ENCODE results near the gene EPO. TPM values are rescaled to one million over a fixed set of nuclear protein-coding genes. Genes with fewer than 3 reads are reported as not detected.
A peak's percentile ranks its signal among the peaks of the same experiment; 100 is the strongest.

Gene EPO
- total and polyA plus RNA-seq, 2 of the 8 experiments (the other 6 are each of a cell fraction or from before 2014, with no cell fraction given), result 0.42 to 0.95 TPM

DNA sequence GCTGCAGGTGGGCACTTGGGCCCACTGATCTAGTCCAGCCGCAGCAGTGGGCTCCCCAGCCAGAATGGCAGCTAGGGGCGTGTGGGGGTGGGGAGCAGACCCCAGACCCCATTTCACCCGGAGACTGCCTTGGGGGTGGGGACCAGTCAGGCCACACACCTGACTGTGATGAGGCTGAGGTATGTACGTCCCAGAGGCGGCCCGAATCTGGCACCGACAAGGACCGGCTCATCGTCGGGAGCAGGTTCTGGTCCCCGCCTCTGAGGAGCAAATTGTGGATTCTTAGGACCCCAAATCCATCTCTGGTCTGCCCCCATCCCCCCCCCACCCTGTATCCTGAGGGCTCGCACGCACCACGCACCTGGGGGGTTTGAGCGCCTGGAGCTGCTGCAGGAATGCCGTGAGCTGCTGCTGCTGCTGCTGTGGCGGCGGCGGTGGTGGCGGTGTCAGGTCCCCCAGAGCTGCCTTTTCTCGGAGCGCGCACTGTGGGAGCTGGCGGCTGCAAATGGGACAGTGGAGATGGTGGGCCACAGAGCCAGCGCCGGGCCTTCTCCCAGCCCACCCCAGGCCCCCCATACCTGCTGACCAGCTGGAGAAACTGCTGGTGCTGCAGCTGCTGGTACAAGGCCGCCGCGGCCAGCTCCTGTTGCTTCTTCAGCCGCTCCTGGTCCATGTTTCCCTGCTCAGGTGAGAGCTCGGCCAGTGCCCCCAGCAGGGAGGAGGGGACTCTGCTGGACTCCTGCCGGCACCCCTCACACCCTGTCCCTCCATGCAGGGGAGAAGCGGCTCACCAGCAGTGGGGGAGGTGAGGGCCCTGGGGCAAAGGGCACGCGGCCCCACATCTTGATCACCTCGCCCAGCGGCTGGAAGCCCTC, 36.4 kb upstream of the EPO start:
- TF ChIP-seq, protein P1, sequence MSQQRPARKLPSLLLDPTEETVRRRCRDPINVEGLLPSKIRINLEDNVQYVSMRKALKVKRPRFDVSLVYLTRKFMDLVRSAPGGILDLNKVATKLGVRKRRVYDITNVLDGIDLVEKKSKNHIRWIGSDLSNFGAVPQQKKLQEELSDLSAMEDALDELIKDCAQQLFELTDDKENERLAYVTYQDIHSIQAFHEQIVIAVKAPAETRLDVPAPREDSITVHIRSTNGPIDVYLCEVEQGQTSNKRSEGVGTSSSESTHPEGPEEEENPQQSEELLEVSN (IDR thresholded peaks at IDR 0.05), result no peak
- TF ChIP-seq SP4 (IDR thresholded peaks at IDR 0.05; ENCODE audit: low read length) (no peak), SRF (IDR thresholded peaks at IDR 0.05; ENCODE audit: low read depth, low read length) (no peak), TBP (IDR thresholded peaks at IDR 0.05; ENCODE audit: low read depth, low read length) (no peak)
- no peak overlapping the region for H4K5ac ChIP-seq (ENCODE audit: insufficient read length, low read depth, low read length)
- no peaks in the 10 kb centered on the region; the same call in 1 of the 2 replicates for H3K23me2 ChIP-seq (ENCODE audit: low read depth, low read length)
- no peak overlapping the region for H3K27ac ChIP-seq (ENCODE audit: low read depth, low read length)
- H2BK12ac ChIP-seq (ENCODE audit: low read depth, low read length), result no peak overlapping the region
- no peak overlapping the region for H3K4ac ChIP-seq (replicated peaks; ENCODE audit: insufficient read length, low read depth, low read length)
- no peak overlapping the region for H2BK120ac ChIP-seq (replicated peaks; ENCODE audit: low read depth, low read length)
- H3K9me3 ChIP-seq (ENCODE audit: insufficient read depth in 2 of 2, low read depth in 1 of 2, low read length in 1 of 2), result no peaks in the 10 kb centered on the region
- DNase-seq (ENCODE audit: low read depth in 1 of 2, low spot score in 2 of 2), result no peak
- peaks cover 0 to 16% of the 10 kb centered on the region in 2 experiments; a peak in 2 of 4 replicates for H3K79me2 ChIP-seq (ENCODE audit: control insufficient read depth in 1 of 2, insufficient read depth in 2 of 2, low read length in 2 of 2)
- H3K23ac ChIP-seq (ENCODE audit: insufficient read length), result no peak overlapping the region
- no peak overlapping the region for H3K4me3 ChIP-seq (ENCODE audit: extremely low read depth in 1 of 4, insufficient read depth in 2 of 4, low read depth in 3 of 4, low read length in 4 of 4)
- WGBS, 2 experiments (ENCODE audit: extremely low coverage in 1 of 2, insufficient coverage in 1 of 2, insufficient read length in 1 of 2, insufficient replicate concordance in 2 of 2, low coverage in 1 of 2, low lambda C conversion rate in 2 of 2, missing lambda C conversion rate in 1 of 2), result 97% methylated on average over 29 of the region's 37 CpGs; no CpG with 5 or more reads in 1 of the 2 experiments
- H4K91ac ChIP-seq (replicated peaks; ENCODE audit: insufficient read length, low read length), result no peak overlapping the region
- no peak overlapping the region for H4K8ac ChIP-seq (ENCODE audit: extremely low read depth, insufficient read depth, low read length)
- H3K27me3 ChIP-seq (replicated peaks in 1 of 4; ENCODE audit: control insufficient read depth in 3 of 4, extremely low read depth in 1 of 4, insufficient read depth in 3 of 4, low read length in 3 of 4), result no peaks in the 10 kb centered on the region
- no peak overlapping the region for H2AK5ac ChIP-seq (ENCODE audit: low read depth, low read length)
- H2BK5ac ChIP-seq (ENCODE audit: low read depth, low read length), result no peak overlapping the region
- H2BK15ac ChIP-seq (ENCODE audit: low read length), result no peak overlapping the region
- peaks cover 0 to 7% (median 2%) of the 10 kb centered on the region in 4 experiments; a peak in 5 of 7 replicates for H3K4me1 ChIP-seq (replicated peaks in 1 of 4; ENCODE audit: control insufficient read depth in 3 of 4, insufficient read depth in 4 of 4, low read length in 3 of 4)
- peaks cover 45 to 97% (median 73%) of the 10 kb centered on the region in 4 experiments for H3K36me3 ChIP-seq (ENCODE audit: control insufficient read depth in 2 of 4, insufficient read depth in 4 of 4, low read length in 3 of 4)
- no peak overlapping the region for H2AFZ ChIP-seq (ENCODE audit: low read length)
- H3K4me2 ChIP-seq (ENCODE audit: insufficient read depth in 1 of 2, low read depth in 2 of 2, low read length in 2 of 2), result no peak overlapping the region
- H3K18ac ChIP-seq (ENCODE audit: extremely low read depth, low read length), result no peak overlapping the region
- peaks cover 8% of the 10 kb centered on the region; the same call in 1 of the 2 replicates for H3K79me1 ChIP-seq (ENCODE audit: low read depth, low read length)
- ChIA-PET POLR2A (ENCODE audit: partially characterized antibody) (interaction anchor here (0.9 to 14.3 kb wide), 15 partner anchors 5 to 191 kb away, joined by 3 to 257 read pairs (median 4); partner anchors contain the start of genes GIGYF1, GNB2, MOSPD3 and SRRT), CTCF (ENCODE audit: partially characterized antibody) (interaction anchor here (0.6 to 20.7 kb wide), 13 partner anchors 9 to 187 kb away, joined by 3 to 254 read pairs (median 4); partner anchors contain the start of genes GIGYF1, POP7 and TFR2)
- no peak overlapping the region for H3K14ac ChIP-seq (ENCODE audit: insufficient read length)
- H2BK20ac ChIP-seq (ENCODE audit: low read length), result no peak overlapping the region
- peak overlapping the region in 1 of 4 experiments; percentile 0; a peak in 1 of 7 replicates for H3K9ac ChIP-seq (replicated peaks in 1 of 4; ENCODE audit: extremely low read depth in 1 of 4, low read depth in 3 of 4, low read length in 3 of 4)
- FAIRE-seq, result no peak
- no peak overlapping the region for H3K56ac ChIP-seq (replicated peaks; ENCODE audit: insufficient read length, low read depth, low read length)
- H4K20me1 ChIP-seq (replicated peaks in 1 of 2; ENCODE audit: control insufficient read depth in 1 of 2, insufficient read depth in 2 of 2, low read length in 2 of 2), result peaks cover 10 to 44% of the 10 kb centered on the region in 2 experiments

Data from H1 (cell line).